Stomach (tissue), 9 donors: Measurements from ENCODE around the gene TMEM200C. TPM values are rescaled to one million over a fixed set of nuclear protein-coding genes. Genes with fewer than 3 reads are reported as not detected.
A peak's percentile ranks its signal among the peaks of the same experiment; 100 is the strongest.
"Not testable (repeated sequence)": the region's sequence is repeated elsewhere in the genome, so short reads cannot be mapped to it uniquely, and the experiment has no call there.

Source experiments
- DNase-seq, 2 donors: peaks; one replicate each; pipeline versions ENCODE4 v3.0.0 to v3.0.0-alpha.2; 2013 to 2019
- H3K27ac ChIP-seq, 5 donors: fragments of 200-600 bp in 4 of 5; sonication (generic) in 4 of 5; one replicate each; pipeline ENCODE4 v1.5.1; 2013 to 2019; ENCODE audit warnings: mild to moderate bottlenecking in 1 of 5, moderate library complexity in 1 of 5
- H3K27me3 ChIP-seq, 3 donors: fragments of 200-600 bp; sonication (generic); one replicate each; pipeline ENCODE4 v1.5.1; 2017 to 2019; ENCODE audit warnings: mixed run types in 1 of 3
- H3K36me3 ChIP-seq, 4 donors: fragments of 200-600 bp; sonication (generic); 1 replicate in 3 of 4; 2 replicates in 1 of 4; pipeline ENCODE4 v1.5.1; 2016 to 2019
- H3K4me1 ChIP-seq, 4 donors: fragments of 200-600 bp; sonication (generic); one replicate each; pipeline ENCODE4 v1.5.1; 2016 to 2019
- H3K4me3 ChIP-seq, 4 donors: fragments of 200-600 bp; sonication (generic) in 3 of 4; one replicate each; pipeline ENCODE4 v1.5.1; 2016 to 2019; ENCODE audit warnings: mild to moderate bottlenecking in 1 of 4
- H3K9me3 ChIP-seq, 4 donors: fragments of 200-600 bp; sonication (generic); one replicate each; pipeline ENCODE4 v1.5.1; 2016 to 2019
- EP300 ChIP-seq: sonication (generic); formaldehyde crosslinking; IDR thresholded peaks from one replicate; pipeline ENCODE4 v1.6.1; 2017; ENCODE audit warnings: antibody characterized with exemption
- POLR2A ChIP-seq, 4 donors: fragments of 450-650 bp; IDR thresholded peaks; one replicate each; pipeline ENCODE4 v1.6.1; 2016; ENCODE audit warnings: antibody characterized with exemption in 4 of 4, control low read depth in 2 of 4, mild to moderate bottlenecking in 1 of 4, moderate library complexity in 1 of 4
- POLR2AphosphoS5 ChIP-seq, 3 donors: sonication (generic); formaldehyde crosslinking; IDR thresholded peaks; one replicate each; pipeline ENCODE4 v1.6.1; 2016; ENCODE audit warnings: antibody characterized with exemption in 3 of 3
- WGBS, 5 donors: extraction: QIAGEN DNeasy Blood & Tissue Kit in 3 of 5; methylation state at CpG; one replicate each; pipeline versions ENCODE4 v1.1.5 to v1.1.7; 2013 to 2018; 5-methylcytosine and 5-hydroxymethylcytosine counted together
- intact Hi-C: fragments of 100-400 bp; cut with DNase I; formaldehyde crosslinking; loops from one replicate; pipeline ENCODE4 v1.15.1; 2023; ENCODE audit warnings: low total_unique reads
- polyA plus RNA-seq, 3 donors: library from polyadenylated mRNA; stranded (reverse); fragments of 200-250 nt; gene quantifications; one replicate each; pipeline ENCODE4 v1.2.3, GENCODE V29; 2013
- total RNA-seq, 5 donors: library from RNA; depleted of rRNA; stranded (reverse); fragments of >200 nt; gene quantifications; one replicate each; pipeline versions ENCODE4 v1.1.0 to v1.2.3, GENCODE V29; 2014 to 2016
- TF ChIP-seq, protein P1 (sequence below), 7 experiments: fragments of 450-650 bp in 4 of 7; fragments of 200-600 bp in 3 of 7; sonication (generic) in 3 of 7; IDR thresholded peaks; one replicate each; pipeline ENCODE4 v1.5.1; 2016 to 2019; ENCODE audit warnings: antibody characterized with exemption in 7 of 7, control low read depth in 2 of 7, mild to moderate bottlenecking in 1 of 7
- donor health status: healthy with polysubstance abuse.
- donor health status: Bipolar disorder and iron deficiency.
- donor health status: healthy.

The TMEM200C gene
- total and polyA plus RNA-seq, 8 donors, result 0.03 to 0.37 (median 0.12) TPM; not detected in 5

DNA sequence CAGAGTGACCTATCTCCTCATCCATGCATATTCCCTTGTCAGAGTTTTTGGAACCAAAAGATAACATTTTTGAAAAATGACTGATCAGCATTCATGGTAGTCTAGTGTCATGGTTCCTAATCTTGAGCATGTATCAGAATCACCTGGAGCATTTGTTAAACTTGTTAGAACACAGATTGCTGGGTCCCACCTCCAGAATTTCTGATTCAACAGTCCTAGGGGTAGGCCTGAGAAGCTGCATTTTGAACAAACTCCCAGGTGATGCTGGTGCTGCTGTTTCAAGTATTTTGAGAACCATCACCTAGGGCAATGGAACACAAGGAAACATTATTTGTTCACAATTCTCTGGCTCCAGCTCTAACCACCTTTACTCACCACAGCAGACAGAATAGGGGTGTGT is 21.0 kb downstream of the TMEM200C start:
- no peaks in the 10 kb centered on the region for H3K9me3 ChIP-seq
- no peaks in the 10 kb centered on the region for H3K36me3 ChIP-seq
- H3K4me3 ChIP-seq, result no peak overlapping the region
- peaks cover 0 to 18% (median 0%) of the 10 kb centered on the region in 3 donors for H3K27me3 ChIP-seq
- intact Hi-C loops, result loop anchor here (10.0 kb wide), 1 partner anchor 610 kb away; no protein-coding TSS in a partner anchor
- DNase-seq, result no peak
- no peaks in the 10 kb centered on the region for H3K4me1 ChIP-seq
- TF ChIP-seq POLR2AphosphoS5 (IDR thresholded peaks at IDR 0.05) (no peak), EP300 (no peak)
- H3K27ac ChIP-seq, result no peak overlapping the region

DNA sequence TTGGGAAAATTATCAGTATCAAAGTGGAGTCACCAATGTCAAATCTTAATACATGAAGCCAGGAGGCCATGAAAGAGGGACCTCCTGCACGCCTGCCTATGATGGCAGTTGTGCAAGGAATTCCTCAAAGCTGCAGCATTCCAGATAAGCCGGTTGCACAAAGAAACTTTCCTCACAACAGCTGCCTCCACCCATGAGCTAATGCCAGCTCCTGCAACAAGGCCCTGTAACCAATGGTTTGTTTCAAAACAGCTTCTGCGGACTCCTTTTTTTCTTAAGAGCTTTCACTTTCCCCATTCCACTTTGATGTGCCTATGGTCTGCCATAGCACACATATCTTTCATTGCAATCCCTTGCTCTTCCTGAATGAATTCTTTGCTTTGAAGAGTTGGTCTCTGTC is 22.4 kb downstream of the TMEM200C start:
- no peaks in the 10 kb centered on the region for H3K9me3 ChIP-seq
- TF ChIP-seq POLR2A (IDR thresholded peaks at IDR 0.05) (no peak), EP300 (no peak), POLR2AphosphoS5 (IDR thresholded peaks at IDR 0.05) (no peak)
- TF ChIP-seq, protein P1, sequence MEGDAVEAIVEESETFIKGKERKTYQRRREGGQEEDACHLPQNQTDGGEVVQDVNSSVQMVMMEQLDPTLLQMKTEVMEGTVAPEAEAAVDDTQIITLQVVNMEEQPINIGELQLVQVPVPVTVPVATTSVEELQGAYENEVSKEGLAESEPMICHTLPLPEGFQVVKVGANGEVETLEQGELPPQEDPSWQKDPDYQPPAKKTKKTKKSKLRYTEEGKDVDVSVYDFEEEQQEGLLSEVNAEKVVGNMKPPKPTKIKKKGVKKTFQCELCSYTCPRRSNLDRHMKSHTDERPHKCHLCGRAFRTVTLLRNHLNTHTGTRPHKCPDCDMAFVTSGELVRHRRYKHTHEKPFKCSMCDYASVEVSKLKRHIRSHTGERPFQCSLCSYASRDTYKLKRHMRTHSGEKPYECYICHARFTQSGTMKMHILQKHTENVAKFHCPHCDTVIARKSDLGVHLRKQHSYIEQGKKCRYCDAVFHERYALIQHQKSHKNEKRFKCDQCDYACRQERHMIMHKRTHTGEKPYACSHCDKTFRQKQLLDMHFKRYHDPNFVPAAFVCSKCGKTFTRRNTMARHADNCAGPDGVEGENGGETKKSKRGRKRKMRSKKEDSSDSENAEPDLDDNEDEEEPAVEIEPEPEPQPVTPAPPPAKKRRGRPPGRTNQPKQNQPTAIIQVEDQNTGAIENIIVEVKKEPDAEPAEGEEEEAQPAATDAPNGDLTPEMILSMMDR (IDR thresholded peaks at IDR 0.05), result no peak
- intact Hi-C loops, result loop anchor here (10.0 kb wide), 1 partner anchor 612 kb away; no protein-coding TSS in a partner anchor
- H3K4me1 ChIP-seq, result no peaks in the 10 kb centered on the region
- DNase-seq, result no peak
- H3K4me3 ChIP-seq, result no peak overlapping the region
- peaks cover 0 to 17% (median 0%) of the 10 kb centered on the region in 3 donors for H3K27me3 ChIP-seq
- H3K27ac ChIP-seq, result no peak overlapping the region
- H3K36me3 ChIP-seq, result no peaks in the 10 kb centered on the region
- WGBS, 5 donors, result 43 to 55% (median 48%) methylated on average over 3 of the region's 3 CpGs

DNA sequence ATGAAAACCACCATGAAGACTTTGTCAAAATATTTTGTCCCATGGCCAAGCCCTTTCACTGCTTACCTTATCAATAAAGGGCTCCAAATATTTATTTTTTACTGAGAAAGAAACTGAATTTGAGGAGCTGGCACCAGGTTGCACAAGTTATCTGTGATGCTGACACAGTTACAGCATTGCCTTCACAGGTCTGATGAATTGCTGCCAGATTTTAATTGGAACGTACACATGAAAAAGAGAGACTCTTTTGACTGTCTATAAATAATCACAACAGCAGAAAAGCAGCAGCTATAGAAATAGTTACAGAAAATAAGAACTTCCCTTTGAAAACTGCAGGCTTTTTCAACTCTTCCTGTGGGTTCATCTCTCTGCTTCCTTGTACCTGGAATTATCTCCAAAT is 23.9 kb downstream of the TMEM200C start:
- Histone ChIP-seq H3K27ac (no peak overlapping the region), H3K36me3 (no peaks in the 10 kb centered on the region), H3K4me3 (no peak overlapping the region), H3K27me3 (peaks cover 0 to 10% (median 0%) of the 10 kb centered on the region in 3 donors), H3K9me3 (no peaks in the 10 kb centered on the region), H3K4me1 (no peaks in the 10 kb centered on the region)
- no peak for DNase-seq
- intact Hi-C loops, result loop anchor here (10.0 kb wide), 1 partner anchor 613 kb away; no protein-coding TSS in a partner anchor
- WGBS, 5 donors, result 15 to 41% (median 27%) methylated on average over 1 of the region's 1 CpG
- TF ChIP-seq, protein P1 (IDR thresholded peaks at IDR 0.05), result no peak
- TF ChIP-seq POLR2AphosphoS5 (IDR thresholded peaks at IDR 0.05) (no peak), EP300 (no peak), POLR2A (IDR thresholded peaks at IDR 0.05) (no peak)

DNA sequence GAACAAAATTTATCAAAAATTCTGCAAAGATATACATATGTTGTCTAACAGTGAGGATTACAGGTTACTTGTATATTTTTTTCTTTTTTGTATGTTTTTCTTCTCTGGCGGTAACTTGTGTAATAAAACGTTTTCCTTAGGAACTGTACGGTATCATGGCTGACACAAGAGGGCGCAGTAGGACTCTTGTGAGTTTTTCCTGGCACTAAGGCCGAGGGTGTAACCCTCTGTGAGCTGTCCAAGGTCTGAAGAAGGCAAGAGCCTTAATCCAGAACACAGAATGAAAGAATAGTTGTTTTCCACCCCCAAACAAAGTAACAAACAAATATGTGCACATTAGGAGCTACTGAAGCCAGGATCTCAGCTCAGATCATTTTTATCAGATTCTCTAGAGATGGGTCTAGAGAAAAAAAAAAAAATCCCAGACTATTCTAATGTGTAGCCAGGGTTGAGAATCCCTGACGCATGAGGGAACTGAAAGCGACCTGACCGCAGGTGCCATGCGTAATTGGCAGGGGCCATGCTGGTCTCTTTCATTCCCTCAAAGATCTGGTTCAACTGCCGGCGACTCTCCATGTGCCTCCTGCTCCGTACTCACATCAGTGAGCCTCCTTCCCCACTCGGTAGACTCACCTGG is 27.0 kb downstream of the TMEM200C start:
- 43 to 51% (median 48%) methylated on average over 13 of the region's 13 CpGs for WGBS, 5 donors
- H3K9me3 ChIP-seq, result peaks cover 0 to 2% (median 0%) of the 10 kb centered on the region in 4 donors
- intact Hi-C loops, result no loop called here
- no peaks in the 10 kb centered on the region for H3K4me1 ChIP-seq
- no peaks in the 10 kb centered on the region for H3K36me3 ChIP-seq
- peaks cover 0 to 5% (median 0%) of the 10 kb centered on the region in 3 donors for H3K27me3 ChIP-seq
- H3K27ac ChIP-seq, result no peak overlapping the region
- H3K4me3 ChIP-seq, result no peak overlapping the region
- TF ChIP-seq EP300 (no peak), POLR2AphosphoS5 (IDR thresholded peaks at IDR 0.05) (no peak), POLR2A (IDR thresholded peaks at IDR 0.05) (no peak)
- TF ChIP-seq, protein P1 (IDR thresholded peaks at IDR 0.05), result peak in 5 of 7 experiments; percentile 35 to 73 (median 57)
- peak; percentile 63 to 93 for DNase-seq

DNA sequence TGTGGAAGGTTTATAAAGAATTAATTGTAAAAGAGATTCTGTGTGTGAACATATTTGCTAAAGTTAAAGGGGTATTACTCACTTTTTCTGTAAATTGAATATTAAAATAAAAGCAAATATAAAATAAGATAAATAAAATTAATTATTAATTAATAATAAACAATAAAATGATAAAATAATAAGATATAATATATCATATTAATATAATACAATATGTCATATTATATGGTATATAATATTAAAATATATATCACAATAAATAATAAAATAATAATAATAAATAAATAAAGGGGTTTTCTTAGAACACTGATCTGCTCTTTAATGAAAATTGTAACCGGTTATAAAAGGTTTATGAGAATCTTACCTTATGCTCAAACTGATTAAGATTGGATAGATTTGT is 29.8 kb downstream of the TMEM200C start:
- intact Hi-C loops, result no loop called here
- 90 to 98% (median 93%) methylated on average over 1 of the region's 1 CpG for WGBS, 5 donors
- TF ChIP-seq POLR2AphosphoS5 (IDR thresholded peaks at IDR 0.05), result no peak
- no peak for TF ChIP-seq EP300
- TF ChIP-seq, protein P1 (IDR thresholded peaks at IDR 0.05), result no peak
- no peak for TF ChIP-seq POLR2A (IDR thresholded peaks at IDR 0.05)
- H3K4me1 ChIP-seq, result no peaks in the 10 kb centered on the region
- no peak overlapping the region for H3K27ac ChIP-seq
- DNase-seq, result no peak
- H3K36me3 ChIP-seq, result no peaks in the 10 kb centered on the region
- peaks cover 0 to 9% (median 0%) of the 10 kb centered on the region in 3 donors for H3K27me3 ChIP-seq
- peaks cover 0 to 18% (median 14%) of the 10 kb centered on the region in 4 donors for H3K9me3 ChIP-seq
- no peak overlapping the region for H3K4me3 ChIP-seq

DNA sequence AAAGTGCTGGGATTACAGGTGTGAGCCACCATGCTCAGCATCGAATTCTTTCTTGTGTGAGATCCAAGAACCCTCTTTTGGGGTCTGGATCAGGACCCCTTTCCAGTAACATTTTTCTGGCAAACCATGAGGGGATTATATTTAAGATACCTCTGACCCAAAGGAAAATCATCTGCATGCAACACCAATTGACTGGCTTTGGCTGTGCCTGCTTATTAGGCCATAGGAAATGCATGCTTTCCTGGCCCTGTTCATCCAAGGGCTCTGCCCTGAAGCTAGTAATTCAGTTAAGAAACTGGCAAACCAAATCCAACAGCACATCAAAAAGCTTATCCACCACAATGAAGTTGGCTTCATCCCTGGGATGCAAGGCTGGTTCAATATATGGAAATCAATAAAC is 33.2 kb downstream of the TMEM200C start:
- DNase-seq, H3K4me1 ChIP-seq, H3K27ac ChIP-seq, intact Hi-C loops, H3K4me3 ChIP-seq, H3K27me3 ChIP-seq, H3K36me3 ChIP-seq: not testable (repeated sequence)
- WGBS, 5 donors, result 25 to 75% (median 48%) methylated on average over 1 of the region's 1 CpG
- H3K9me3 ChIP-seq, result peaks cover 0 to 18% (median 14%) of the 10 kb centered on the region in 4 donors
